NCI-H2107 (cell line): ENCODE results near the gene INAFM1.

Source experiments
- DNase-seq: peaks from one replicate; lab custom pipeline; 2025; lab: John Stamatoyannopoulos, UW

Gene INAFM1

GRCh38 chr19:47274071-47274890 lies at the start of gene INAFM1:
INAFM1 (plus strand) TSS chr19:47274885; CDS start chr19:47274920, 35 bp downstream.
- peak; percentile 91 for DNase-seq

GRCh38 chr19:47225746-47226425 lies 48.8 kb upstream of the INAFM1 start:
- DNase-seq, result peak; percentile 80

- no peak for DNase-seq
These were observed 48.0 kb upstream of the INAFM1 start for GRCh38 chr19:47226426-47227351.

- DNase-seq, result no peak
These were observed 47.1 kb upstream of the INAFM1 start for GRCh38 chr19:47227352-47228167.

- DNase-seq, result no peak
These were observed 46.3 kb upstream of the INAFM1 start for GRCh38 chr19:47228168-47228936.

- DNase-seq, result no peak
These were observed 45.6 kb upstream of the INAFM1 start for GRCh38 chr19:47228937-47229675.

- no peak for DNase-seq
These were observed 45.0 kb upstream of the INAFM1 start for GRCh38 chr19:47229676-47230053.

GRCh38 chr19:47230054-47230920 lies 44.4 kb upstream of the INAFM1 start:
- no peak for DNase-seq

GRCh38 chr19:47230921-47231214 lies 43.8 kb upstream of the INAFM1 start, which contains the start of gene BBC3:
BBC3 (minus strand) TSS chr19:47231199; CDS start chr19:47228431, 2,768 bp downstream.
- no peak for DNase-seq

- DNase-seq, result peak; percentile 16
These were observed 43.2 kb upstream of the INAFM1 start for GRCh38 chr19:47231215-47232054.

- no peak for DNase-seq
These were observed 42.1 kb upstream of the INAFM1 start for GRCh38 chr19:47232422-47233211.

- DNase-seq, result no peak
These were observed 38.5 kb upstream of the INAFM1 start for GRCh38 chr19:47236072-47236675.

GRCh38 chr19:47239152-47239551 lies 35.5 kb upstream of the INAFM1 start:
- DNase-seq, result no peak

GRCh38 chr19:47239610-47240296 lies 34.9 kb upstream of the INAFM1 start:
- peak; percentile 31 for DNase-seq

GRCh38 chr19:47240556-47240955 lies 34.1 kb upstream of the INAFM1 start:
- DNase-seq, result no peak
